Esophagus muscularis mucosa (tissue), 4 donors: ENCODE results near the gene PRR15L.

Experiments used
- EP300 ChIP-seq: sonication (generic); formaldehyde crosslinking; IDR thresholded peaks from one replicate; pipeline ENCODE4 v1.6.1; 2017; ENCODE audit warnings: antibody characterized with exemption
- POLR2A ChIP-seq: fragments of 450-650 bp; IDR thresholded peaks from one replicate; pipeline ENCODE4 v1.6.1; 2017; ENCODE audit warnings: antibody characterized with exemption, moderate library complexity, mild to moderate bottlenecking, low read depth
- POLR2AphosphoS5 ChIP-seq, 2 donors: sonication (generic); formaldehyde crosslinking; IDR thresholded peaks; one replicate each; pipeline ENCODE4 v1.6.1; 2017; ENCODE audit warnings: antibody characterized with exemption in 2 of 2
- TF ChIP-seq, protein P1 (sequence below), 3 experiments: fragments of 200-600 bp in 2 of 3; fragments of 450-650 bp in 1 of 3; sonication (generic) in 2 of 3; IDR thresholded peaks; one replicate each; pipeline ENCODE4 v1.5.1; 2017 to 2019; ENCODE audit warnings: antibody characterized with exemption in 3 of 3, mild to moderate bottlenecking in 2 of 3, moderate library complexity in 1 of 3

DNA sequence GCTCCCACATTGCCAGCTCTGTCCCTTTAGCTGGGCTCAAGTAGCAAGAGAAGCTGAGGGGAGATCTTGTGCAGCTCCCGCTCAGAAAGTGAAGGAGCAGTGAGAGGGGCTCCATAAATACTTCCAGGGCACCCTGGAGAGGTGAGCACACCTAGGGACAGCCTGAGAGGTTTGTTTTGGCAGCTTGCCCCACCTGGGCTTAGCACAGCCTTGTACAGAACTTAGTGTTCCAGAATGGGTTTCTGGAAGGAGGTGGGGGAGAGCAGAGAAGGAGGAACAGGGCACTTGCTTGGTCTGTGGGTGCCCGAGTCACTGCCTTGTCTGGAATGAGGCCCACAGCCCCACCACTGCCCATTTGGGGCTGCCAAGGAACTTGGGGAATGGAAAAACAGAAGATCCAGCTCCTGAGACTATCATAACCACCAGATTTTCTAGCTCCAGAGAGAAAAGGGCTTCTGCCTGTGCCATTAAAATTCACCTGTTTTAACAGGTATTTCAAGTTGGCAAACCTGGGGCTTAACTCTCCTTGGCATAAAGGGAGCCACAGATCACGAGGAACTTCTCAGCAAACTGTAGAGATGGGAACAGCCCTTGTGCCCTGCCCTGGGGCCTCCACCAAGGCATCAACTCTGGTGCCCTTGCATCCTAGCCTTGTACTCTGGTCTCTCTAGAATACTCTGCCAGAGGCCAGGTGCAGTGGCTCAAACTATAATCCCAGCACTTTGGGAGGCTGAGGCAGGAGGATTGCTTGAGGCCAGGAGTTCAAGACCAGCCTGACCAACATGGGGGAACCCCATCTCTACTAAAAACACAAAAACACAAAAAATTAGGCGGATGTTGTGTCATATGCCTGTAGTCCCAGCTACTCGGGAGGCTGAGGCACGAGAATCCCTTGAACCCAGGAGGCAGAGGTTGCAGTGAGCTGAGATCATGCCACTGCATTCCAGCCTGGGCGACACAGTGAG, 1.9 kb downstream of the PRR15L start:
- TF ChIP-seq, protein P1, sequence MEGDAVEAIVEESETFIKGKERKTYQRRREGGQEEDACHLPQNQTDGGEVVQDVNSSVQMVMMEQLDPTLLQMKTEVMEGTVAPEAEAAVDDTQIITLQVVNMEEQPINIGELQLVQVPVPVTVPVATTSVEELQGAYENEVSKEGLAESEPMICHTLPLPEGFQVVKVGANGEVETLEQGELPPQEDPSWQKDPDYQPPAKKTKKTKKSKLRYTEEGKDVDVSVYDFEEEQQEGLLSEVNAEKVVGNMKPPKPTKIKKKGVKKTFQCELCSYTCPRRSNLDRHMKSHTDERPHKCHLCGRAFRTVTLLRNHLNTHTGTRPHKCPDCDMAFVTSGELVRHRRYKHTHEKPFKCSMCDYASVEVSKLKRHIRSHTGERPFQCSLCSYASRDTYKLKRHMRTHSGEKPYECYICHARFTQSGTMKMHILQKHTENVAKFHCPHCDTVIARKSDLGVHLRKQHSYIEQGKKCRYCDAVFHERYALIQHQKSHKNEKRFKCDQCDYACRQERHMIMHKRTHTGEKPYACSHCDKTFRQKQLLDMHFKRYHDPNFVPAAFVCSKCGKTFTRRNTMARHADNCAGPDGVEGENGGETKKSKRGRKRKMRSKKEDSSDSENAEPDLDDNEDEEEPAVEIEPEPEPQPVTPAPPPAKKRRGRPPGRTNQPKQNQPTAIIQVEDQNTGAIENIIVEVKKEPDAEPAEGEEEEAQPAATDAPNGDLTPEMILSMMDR (IDR thresholded peaks at IDR 0.05) = no peak
- no peak for TF ChIP-seq POLR2A
- TF ChIP-seq EP300 = no peak
- no peak for TF ChIP-seq POLR2AphosphoS5 (IDR thresholded peaks at IDR 0.05)
